H1 (cell line): Measurements from ENCODE around the gene SLU7. TPM values are rescaled to one million over a fixed set of nuclear protein-coding genes. Genes with fewer than 3 reads are reported as not detected.

Source experiments
- CTCF ChIA-PET: fragments of 300-600 bp; sonication (Branson Sonifier 250); formaldehyde crosslinking; loops from one replicate; lab custom pipeline; 2021; ENCODE audit not compliant: partially characterized antibody; lab: Charles Lee
- POLR2A ChIA-PET: fragments of 300-600 bp; sonication (Branson Sonifier 250); formaldehyde crosslinking; loops from one replicate; lab custom pipeline; 2021; ENCODE audit warnings: inconsistent platforms; ENCODE audit not compliant: partially characterized antibody; lab: Charles Lee
- DNase-seq, 2 experiments: peaks; one replicate each; pipeline versions ENCODE4 v3.0.0 to v3.0.0-alpha.2; 2010 to 2022; ENCODE audit warnings: low spot score in 2 of 2, low read depth in 1 of 2, mixed read lengths in 1 of 2
- FAIRE-seq: peaks from 2 replicates; lab custom pipeline; 2011; peaks lifted over from hg19 to GRCh38; lab: Jason Lieb, UNC
- H2AFZ ChIP-seq: 2 replicates; pipeline ENCODE4 v1.8.1; 2012; ENCODE audit warnings: low read length, inconsistent platforms
- H2AK5ac ChIP-seq: 2 replicates; pipeline ENCODE4 v1.6.1; 2013; ENCODE audit warnings: low read depth, low read length
- H2BK120ac ChIP-seq: replicated peaks from 2 replicates; pipeline ENCODE3; 2013; ENCODE audit warnings: low read depth, low read length, inconsistent platforms
- H2BK12ac ChIP-seq: 2 replicates; pipeline ENCODE4 v1.6.1; 2013; ENCODE audit warnings: low read depth, low read length
- H2BK15ac ChIP-seq: 2 replicates; pipeline ENCODE4 v1.6.1; 2013; ENCODE audit warnings: low read length
- H2BK20ac ChIP-seq: 2 replicates; pipeline ENCODE4 v1.6.1; 2013; ENCODE audit warnings: low read length
- H2BK5ac ChIP-seq: 2 replicates; pipeline ENCODE4 v1.6.1; 2013; ENCODE audit warnings: low read depth, low read length
- H3K14ac ChIP-seq: 2 replicates; pipeline ENCODE4 v1.6.1; 2013; ENCODE audit warnings: inconsistent platforms; ENCODE audit not compliant: insufficient read length
- H3K18ac ChIP-seq: 2 replicates; pipeline ENCODE4 v1.6.1; 2013; ENCODE audit warnings: low read length; ENCODE audit errors: extremely low read depth
- H3K23ac ChIP-seq: 2 replicates; pipeline ENCODE4 v1.6.1; 2013; ENCODE audit warnings: inconsistent platforms; ENCODE audit not compliant: insufficient read length
- H3K23me2 ChIP-seq: 2 replicates; pipeline ENCODE4 v1.6.1; 2013; ENCODE audit warnings: low read depth, low read length
- H3K27ac ChIP-seq: 2 replicates; pipeline ENCODE4 v1.6.1; 2011; ENCODE audit warnings: low read depth, low read length, inconsistent platforms
- H3K27me3 ChIP-seq, 4 experiments: replicated peaks in 1 of 4; 1 replicate in 1 of 4; 2 replicates in 3 of 4; pipeline versions ENCODE4 v1.6.1 to v1.8.1; 2011 to 2013; ENCODE audit warnings: low read length in 3 of 4, mild to moderate bottlenecking in 3 of 4, inconsistent platforms in 2 of 4, mixed read lengths in 2 of 4, moderate library complexity in 1 of 4; ENCODE audit not compliant: control insufficient read depth in 3 of 4, insufficient read depth in 3 of 4; ENCODE audit errors: extremely low read depth in 1 of 4
- H3K36me3 ChIP-seq, 4 experiments: 2 replicates each; pipeline versions ENCODE4 v1.6.1 to v1.8.1; 2011 to 2013; ENCODE audit warnings: mild to moderate bottlenecking in 4 of 4, low read length in 3 of 4, moderate library complexity in 2 of 4, control low read depth in 1 of 4, inconsistent platforms in 1 of 4; ENCODE audit not compliant: insufficient read depth in 4 of 4, control insufficient read depth in 2 of 4
- H3K4ac ChIP-seq: replicated peaks from 2 replicates; pipeline ENCODE3; 2013; ENCODE audit warnings: low read length, low read depth, mixed read lengths, inconsistent platforms; ENCODE audit not compliant: insufficient read length
- H3K4me1 ChIP-seq, 4 experiments: replicated peaks in 1 of 4; 1 replicate in 1 of 4; 2 replicates in 3 of 4; pipeline versions ENCODE4 v1.6.1 to v1.8.1; 2011 to 2013; ENCODE audit warnings: low read length in 3 of 4, inconsistent platforms in 2 of 4, mixed read lengths in 1 of 4; ENCODE audit not compliant: insufficient read depth in 4 of 4, control insufficient read depth in 3 of 4
- H3K4me2 ChIP-seq, 2 experiments: 2 replicates each; pipeline versions ENCODE4 v1.6.1 to v1.8.1; 2011 to 2013; ENCODE audit warnings: low read depth in 2 of 2, low read length in 2 of 2, control low read depth in 1 of 2, inconsistent platforms in 1 of 2, mild to moderate bottlenecking in 1 of 2; ENCODE audit not compliant: insufficient read depth in 1 of 2
- H3K4me3 ChIP-seq, 4 experiments: fragments of 200-600, 300-600 bp in 1 of 4; sonication (generic), shearing (Covaris generic), sonication (Bioruptor Twin) in 1 of 4; 2 replicates each; pipeline versions ENCODE4 v1.5.1 to v1.8.1; 2011 to 2016; ENCODE audit warnings: low read length in 4 of 4, low read depth in 3 of 4, control low read depth in 2 of 4, inconsistent platforms in 2 of 4, mild to moderate bottlenecking in 2 of 4, mixed read lengths in 1 of 4, moderate library complexity in 1 of 4; ENCODE audit not compliant: insufficient read depth in 2 of 4; ENCODE audit errors: extremely low read depth in 1 of 4
- H3K56ac ChIP-seq: replicated peaks from 2 replicates; pipeline ENCODE3; 2013; ENCODE audit warnings: low read depth, mild to moderate bottlenecking, mixed read lengths, low read length, inconsistent platforms; ENCODE audit not compliant: insufficient read length
- H3K79me1 ChIP-seq: 2 replicates; pipeline ENCODE4 v1.6.1; 2013; ENCODE audit warnings: low read depth, low read length, control low read depth
- H3K79me2 ChIP-seq, 2 experiments: 2 replicates each; pipeline versions ENCODE4 v1.6.1 to v1.8.1; 2012 to 2013; ENCODE audit warnings: low read length in 2 of 2, mild to moderate bottlenecking in 2 of 2, inconsistent platforms in 1 of 2; ENCODE audit not compliant: insufficient read depth in 2 of 2, control insufficient read depth in 1 of 2
- H3K9ac ChIP-seq, 4 experiments: replicated peaks in 1 of 4; 1 replicate in 1 of 4; 2 replicates in 3 of 4; pipeline versions ENCODE4 v1.6.1 to v1.8.1; 2011 to 2013; ENCODE audit warnings: low read depth in 3 of 4, low read length in 3 of 4, control low read depth in 2 of 4, mild to moderate bottlenecking in 2 of 4, moderate library complexity in 2 of 4, inconsistent platforms in 1 of 4; ENCODE audit errors: extremely low read depth in 1 of 4
- H3K9me3 ChIP-seq, 2 experiments: 2 replicates each; pipeline versions ENCODE4 v1.6.1 to v1.8.1; 2012 to 2013; ENCODE audit warnings: mild to moderate bottlenecking in 2 of 2, moderate library complexity in 2 of 2, control low read depth in 1 of 2, inconsistent platforms in 1 of 2, low read depth in 1 of 2, low read length in 1 of 2, mixed read lengths in 1 of 2; ENCODE audit not compliant: insufficient read depth in 2 of 2
- H4K20me1 ChIP-seq, 2 experiments: replicated peaks in 1 of 2; 2 replicates each; pipeline versions ENCODE3 to v1.8.1; 2011 to 2013; ENCODE audit warnings: inconsistent platforms in 2 of 2, low read length in 2 of 2, mild to moderate bottlenecking in 1 of 2; ENCODE audit not compliant: insufficient read depth in 2 of 2, control insufficient read depth in 1 of 2
- H4K5ac ChIP-seq: 2 replicates; pipeline ENCODE4 v1.6.1; 2013; ENCODE audit warnings: low read length, low read depth, mixed read lengths, inconsistent platforms; ENCODE audit not compliant: insufficient read length
- H4K8ac ChIP-seq: 2 replicates; pipeline ENCODE4 v1.8.0; 2013; ENCODE audit warnings: mild to moderate bottlenecking, moderate library complexity, low read length, inconsistent platforms; ENCODE audit not compliant: insufficient read depth; ENCODE audit errors: extremely low read depth
- H4K91ac ChIP-seq: replicated peaks from 2 replicates; pipeline ENCODE3; 2013; ENCODE audit warnings: low read length, mixed read lengths, inconsistent platforms; ENCODE audit not compliant: insufficient read length
- CHD1 ChIP-seq: IDR thresholded peaks from 2 replicates; pipeline ENCODE4 v1.6.1; 2012; ENCODE audit warnings: low read depth, low read length, improper control_type of control experiment
- FOSL1 ChIP-seq: IDR thresholded peaks from 2 replicates; pipeline ENCODE4 v1.6.1; 2011; ENCODE audit warnings: mild to moderate bottlenecking, low read depth, low read length, moderate library complexity; ENCODE audit not compliant: insufficient read depth
- SIN3A ChIP-seq, 2 experiments: IDR thresholded peaks in 1 of 2; conservative IDR thresholded peaks in 1 of 2; 2 replicates each; pipeline ENCODE4 v1.6.1; 2011 to 2012; ENCODE audit warnings: low read length in 2 of 2, improper control_type of control experiment in 1 of 2, low read depth in 1 of 2, mild to moderate bottlenecking in 1 of 2
- SIX5 ChIP-seq: IDR thresholded peaks from 2 replicates; pipeline ENCODE4 v1.6.1; 2011; ENCODE audit warnings: mild to moderate bottlenecking, low read depth, low read length
- TAF7 ChIP-seq: optimal IDR thresholded peaks from 2 replicates; pipeline ENCODE3; 2011; ENCODE audit warnings: low read depth, mild to moderate bottlenecking, inconsistent platforms, low read length, moderate library complexity, borderline replicate concordance
- WGBS, 2 experiments: shearing (Covaris generic) in 1 of 2; methylation state at CpG; one replicate each; pipeline versions ENCODE4 v1.1.6 to v1.1.7; 2013 to 2015; ENCODE audit warnings: low lambda C conversion rate in 2 of 2, mixed read lengths in 2 of 2, inconsistent platforms in 1 of 2, low coverage in 1 of 2, missing lambda C conversion rate in 1 of 2; ENCODE audit not compliant: insufficient replicate concordance in 2 of 2, insufficient coverage in 1 of 2, insufficient read length in 1 of 2; ENCODE audit errors: extremely low coverage in 1 of 2, missing lambda C conversion rate in 1 of 2; 5-methylcytosine and 5-hydroxymethylcytosine counted together
- polyA plus RNA-seq, 7 experiments: library from polyadenylated mRNA; depleted of rRNA in 3 of 7; stranded (reverse) in 5 of 7; unstranded in 2 of 7; fragments of >200 nt in 5 of 7; fragments of 200-250 nt in 2 of 7; gene quantifications; 1 replicate in 5 of 7; 2 replicates in 1 of 7; 4 replicates in 1 of 7; pipeline versions ENCODE4 v1.2.1 to v1.2.3, GENCODE V29; 2011 to 2013; ENCODE audit warnings: missing spikeins in 2 of 7, mixed read lengths in 2 of 7
- total RNA-seq: library from RNA; stranded (reverse); fragmentation: NEBNext Ultra II Directional; extraction: Animal tissue kit (Norgen Biotek cat#: 25700); gene quantifications from 2 replicates; pipeline ENCODE4 v1.2.1, GENCODE V29; 2021

SLU7 gene
- total and polyA plus RNA-seq, 2 of the 8 experiments (the other 6 are each of a cell fraction or from before 2014, with no cell fraction given) = 6.0 to 34.1 TPM

- Histone ChIP-seq H3K4me1 (peaks cover 0 to 2% (median 1%) of the 10 kb centered on the region in 4 experiments; a peak in 4 of 7 replicates), H4K8ac (no peak overlapping the region), H2BK20ac (no peak overlapping the region), H2BK120ac (no peak overlapping the region), H3K14ac (no peak overlapping the region), H2BK5ac (no peak overlapping the region), H3K4ac (no peak overlapping the region), H3K27ac (no peak overlapping the region), H3K27me3 (no peaks in the 10 kb centered on the region), H4K20me1 (no peaks in the 10 kb centered on the region), H3K36me3 (no peaks in the 10 kb centered on the region), H3K23ac (no peak overlapping the region), H3K9ac (no peak overlapping the region), H2AK5ac (no peak overlapping the region), H2AFZ (no peak overlapping the region), H4K5ac (no peak overlapping the region), H3K79me2 (no peaks in the 10 kb centered on the region), H3K79me1 (no peaks in the 10 kb centered on the region), H4K91ac (no peak overlapping the region), H3K23me2 (no peaks in the 10 kb centered on the region), H3K4me2 (no peak overlapping the region), H2BK12ac (no peak overlapping the region), H2BK15ac (no peak overlapping the region), H3K56ac (no peak overlapping the region), H3K9me3 (no peaks in the 10 kb centered on the region), H3K4me3 (no peak overlapping the region), H3K18ac (no peak overlapping the region)
- FAIRE-seq (no peak), DNase-seq (no peak)
- 89% methylated on average over 3 of the region's 3 CpGs; no CpG with 5 or more reads in 1 of the 2 experiments for WGBS, 2 experiments
- TF ChIP-seq TAF7 = no peak
- no peak for TF ChIP-seq SIN3A (conservative IDR thresholded peaks at IDR 0.05 in 1 of 2, IDR thresholded peaks at IDR 0.05 in 1 of 2; ENCODE audit: low read depth in 1 of 2, low read length in 2 of 2)
- TF ChIP-seq FOSL1 = no peak
- TF ChIP-seq SIX5 = no peak
- TF ChIP-seq CHD1 = no peak
- ChIA-PET CTCF (interaction anchor here (0.6 to 1.1 kb wide), 4 partner anchors 17 to 73 kb away, joined by 3 read pairs; no protein-coding TSS in a partner anchor), POLR2A (no interaction called here)
These were observed 55.7 kb downstream of the SLU7 start for GRCh38 chr5:160363211-160363610.
